Aorta (tissue), 5 donors: Measurements from ENCODE around the gene AQP3. TPM values are rescaled to one million over a fixed set of nuclear protein-coding genes. Genes with fewer than 3 reads are reported as not detected.

Experiments used
- ATAC-seq: fragments of 200-7000 bp; cut with Tn5 transposase; one replicate; pipeline ENCODE4 v1.9.1; 2022; ENCODE audit warnings: moderate library complexity; ENCODE audit not compliant: low FRiP score
- DNase-seq, 2 donors: peaks; one replicate each; pipeline ENCODE4 v3.0.0-alpha.2; 2020
- H3K27ac ChIP-seq, 2 donors: one replicate each; pipeline ENCODE4 v1.5.1; 2013; ENCODE audit warnings: low read length in 2 of 2, mild to moderate bottlenecking in 2 of 2, moderate library complexity in 2 of 2, control low read depth in 1 of 2, inconsistent platforms in 1 of 2, low read depth in 1 of 2
- H3K27me3 ChIP-seq, 2 donors: one replicate each; pipeline ENCODE4 v1.6.1; 2013; ENCODE audit warnings: control low read depth in 1 of 2, low read length in 1 of 2, mild to moderate bottlenecking in 1 of 2, moderate library complexity in 1 of 2; ENCODE audit not compliant: insufficient read depth in 2 of 2, control insufficient read depth in 1 of 2
- H3K36me3 ChIP-seq, 2 donors: one replicate each; pipeline ENCODE4 v1.6.1; 2013; ENCODE audit warnings: control low read depth in 1 of 2, low read length in 1 of 2, mild to moderate bottlenecking in 1 of 2; ENCODE audit not compliant: insufficient read depth in 2 of 2, control insufficient read depth in 1 of 2
- H3K4me1 ChIP-seq, 2 donors: one replicate each; pipeline ENCODE4 v1.6.1; 2013; ENCODE audit warnings: low read length in 2 of 2, control low read depth in 1 of 2, mild to moderate bottlenecking in 1 of 2, moderate library complexity in 1 of 2; ENCODE audit not compliant: insufficient read depth in 2 of 2, control insufficient read depth in 1 of 2
- H3K4me3 ChIP-seq, 2 donors: one replicate each; pipeline ENCODE4 v1.5.1; 2013; ENCODE audit warnings: low read length in 2 of 2, control low read depth in 1 of 2, mild to moderate bottlenecking in 1 of 2
- H3K9me3 ChIP-seq: one replicate; pipeline ENCODE4 v1.6.1; 2013; ENCODE audit warnings: mild to moderate bottlenecking, low read length; ENCODE audit not compliant: control insufficient read depth
- WGBS, 2 donors: extraction: QIAGEN DNeasy Blood & Tissue Kit; methylation state at CpG; one replicate each; pipeline ENCODE4 v1.1.7; 2013; 5-methylcytosine and 5-hydroxymethylcytosine counted together
- intact Hi-C, 2 donors: fragments of 100-400 bp; cut with DNase I; formaldehyde crosslinking; loops; one replicate each; pipeline versions ENCODE4 v1.14.2 to v1.15.0; 2022
- polyA plus RNA-seq, 2 donors: library from polyadenylated mRNA; stranded (reverse); fragments of 200-250 nt; gene quantifications; one replicate each; pipeline ENCODE4 v1.2.3, GENCODE V29; 2013
- total RNA-seq, 2 donors: library from RNA; stranded (reverse); fragmentation: NEBNext Ultra II Directional; extraction: Animal tissue kit (Norgen Biotek cat#: 25700); gene quantifications; one replicate each; pipeline ENCODE4 v1.2.1, GENCODE V29; 2021
- donor health status: healthy with polysubstance abuse.
- donor health status: Bipolar disorder and iron deficiency.
- donor health status: DM: no; HTN: no; CAD: no.
- donor health status: DM: no; HTN: no; CAD: no.
- donor health status: DM: yes; HTN: yes; CAD: no.

The AQP3 gene
- total and polyA plus RNA-seq, 4 donors: 2.8 to 9.3 (median 4.4) TPM

GRCh38 chr9:33473643-33474352, 26.4 kb upstream of the AQP3 start, which contains the start of gene NOL6:
Gene NOL6 (minus strand): TSS chr9:33473924. CDS start chr9:33473842, 82 bp downstream.
- Histone ChIP-seq H3K9me3 (no peaks in the 10 kb centered on the region), H3K4me3 (peak within 1 kb of the TSS; percentile 84 to 94), H3K27me3 (no peaks in the 10 kb centered on the region), H3K27ac (no peak within 1 kb of the TSS), H3K4me1 (peaks cover 0 to 2% of the 10 kb centered on the region in 2 donors), H3K36me3 (peaks cover 0 to 4% of the 10 kb centered on the region in 2 donors)
- ATAC-seq (peak; percentile 99), DNase-seq (peak; percentile 97 to 98)
- WGBS, 2 donors: 1% methylated on average over 32 of the region's 32 CpGs
- intact Hi-C loops: no loop called here

GRCh38 chr9:33472881-33473615, 25.7 kb upstream of the AQP3 start:
- WGBS, 2 donors: 10 to 11% methylated on average over 18 of the region's 18 CpGs
- H3K4me1 ChIP-seq: peaks cover 0 to 2% of the 10 kb centered on the region in 2 donors
- intact Hi-C loops: no loop called here
- ATAC-seq (no peak), DNase-seq (peak; percentile 33 to 60)
- no peaks in the 10 kb centered on the region for H3K27me3 ChIP-seq
- H3K27ac ChIP-seq: no peak overlapping the region
- peaks cover 0 to 7% of the 10 kb centered on the region in 2 donors for H3K36me3 ChIP-seq
- peak overlapping the region; percentile 84 for H3K4me3 ChIP-seq
- H3K9me3 ChIP-seq: no peaks in the 10 kb centered on the region

GRCh38 chr9:33472171-33472880, 24.9 kb upstream of the AQP3 start:
- Histone ChIP-seq H3K27ac (no peak overlapping the region), H3K4me1 (peaks cover 0 to 2% of the 10 kb centered on the region in 2 donors), H3K4me3 (no peak overlapping the region), H3K9me3 (no peaks in the 10 kb centered on the region), H3K36me3 (peaks cover 0 to 7% of the 10 kb centered on the region in 2 donors), H3K27me3 (no peaks in the 10 kb centered on the region)
- intact Hi-C loops: no loop called here
- 89 to 91% methylated on average over 16 of the region's 16 CpGs for WGBS, 2 donors
- DNase-seq (peak; percentile 17 to 34), ATAC-seq (no peak)

- intact Hi-C loops: no loop called here
- no peak for DNase-seq
- Histone ChIP-seq H3K36me3 (peaks cover 0 to 7% of the 10 kb centered on the region in 2 donors), H3K27ac (no peak overlapping the region), H3K9me3 (no peaks in the 10 kb centered on the region), H3K4me3 (no peak overlapping the region), H3K4me1 (peaks cover 0 to 2% of the 10 kb centered on the region in 2 donors), H3K27me3 (no peaks in the 10 kb centered on the region)
- 89 to 91% methylated on average over 2 of the region's 2 CpGs for WGBS, 2 donors
- no peak for ATAC-seq
These were observed 24.0 kb upstream of the AQP3 start for GRCh38 chr9:33471361-33471760.

GRCh38 chr9:33469891-33470290, 22.5 kb upstream of the AQP3 start:
- 93 to 96% methylated on average over 6 of the region's 6 CpGs for WGBS, 2 donors
- intact Hi-C loops: loop anchor here in 1 of 2 donors (5.0 to 10.0 kb wide), 2 partner anchors 93 to 185 kb away; no protein-coding TSS in a partner anchor
- DNase-seq (peak; percentile 18 to 49), ATAC-seq (no peak)
- peaks cover 0 to 2% of the 10 kb centered on the region in 2 donors for H3K4me1 ChIP-seq
- peaks cover 3 to 18% of the 10 kb centered on the region in 2 donors for H3K36me3 ChIP-seq
- H3K4me3 ChIP-seq: no peak overlapping the region
- no peak overlapping the region for H3K27ac ChIP-seq
- H3K27me3 ChIP-seq: no peaks in the 10 kb centered on the region
- no peaks in the 10 kb centered on the region for H3K9me3 ChIP-seq

GRCh38 chr9:33468797-33469621, 21.6 kb upstream of the AQP3 start:
- H3K9me3 ChIP-seq: no peaks in the 10 kb centered on the region
- WGBS, 2 donors: 94% methylated on average over 21 of the region's 21 CpGs
- peaks cover 0 to 2% of the 10 kb centered on the region in 2 donors for H3K4me1 ChIP-seq
- H3K4me3 ChIP-seq: no peak overlapping the region
- H3K27me3 ChIP-seq: no peaks in the 10 kb centered on the region
- H3K27ac ChIP-seq: no peak overlapping the region
- peaks cover 7 to 18% of the 10 kb centered on the region in 2 donors for H3K36me3 ChIP-seq
- ATAC-seq (no peak), DNase-seq (peak; percentile 32 to 61)
- intact Hi-C loops: loop anchor here in 1 of 2 donors (5.0 to 10.0 kb wide), 2 partner anchors 92 to 184 kb away; no protein-coding TSS in a partner anchor

- H3K36me3 ChIP-seq: peaks cover 7 to 18% of the 10 kb centered on the region in 2 donors
- no peak overlapping the region for H3K27ac ChIP-seq
- no peaks in the 10 kb centered on the region for H3K9me3 ChIP-seq
- ATAC-seq: no peak
- peak; percentile 25 to 50 for DNase-seq
- H3K4me3 ChIP-seq: no peak overlapping the region
- whole genome bisulfite sequencing, 2 donors: 86 to 90% methylated on average over 4 of the region's 4 CpGs
- intact Hi-C loops: loop anchor here in 1 of 2 donors (5.0 to 10.0 kb wide), 2 partner anchors 91 to 183 kb away; no protein-coding TSS in a partner anchor
- H3K4me1 ChIP-seq: peaks cover 0 to 2% of the 10 kb centered on the region in 2 donors
- H3K27me3 ChIP-seq: no peaks in the 10 kb centered on the region
These were observed 20.9 kb upstream of the AQP3 start for GRCh38 chr9:33468215-33468730.
